Uterus (tissue), 2 donors: ENCODE results near the gene ATL2.

Source experiments
- CTCF ChIP-seq, 4 experiments: fragments of 200-600 bp in 2 of 4; fragments of 450-650 bp in 2 of 4; sonication (generic) in 2 of 4; IDR thresholded peaks; one replicate each; pipeline ENCODE4 v1.5.1; 2016 to 2019; ENCODE audit warnings: antibody characterized with exemption in 4 of 4, mild to moderate bottlenecking in 2 of 4, moderate library complexity in 1 of 4
- POLR2A ChIP-seq, 2 donors: fragments of 450-650 bp; IDR thresholded peaks; one replicate each; pipeline ENCODE4 v1.6.1; 2016; ENCODE audit warnings: antibody characterized with exemption in 2 of 2, mild to moderate bottlenecking in 1 of 2, moderate library complexity in 1 of 2

- no peak for TF ChIP-seq CTCF (IDR thresholded peaks at IDR 0.05)
- no peak for TF ChIP-seq POLR2A (IDR thresholded peaks at IDR 0.05)
These were observed 131.0 kb downstream of the ATL2 start for GRCh38 chr2:38246105-38246504.
